Right ventricle myocardium inferior (tissue), 1 donor: ENCODE results near the gene BACH2. TPM values are rescaled to one million over a fixed set of nuclear protein-coding genes. Genes with fewer than 3 reads are reported as not detected.
A peak's percentile ranks its signal among the peaks of the same experiment; 100 is the strongest.
"Not testable (repeated sequence)": the region's sequence is repeated elsewhere in the genome, so short reads cannot be mapped to it uniquely, and the experiment has no call there.

Experiments
- ATAC-seq: fragments of 200-7000 bp; cut with Tn5 transposase; one replicate; pipeline ENCODE4 v1.9.1; 2020; ENCODE audit warnings: mild to moderate bottlenecking, moderate library complexity
- DNase-seq: peaks from one replicate; pipeline ENCODE4 v3.0.0; 2021; ENCODE audit errors: missing footprints
- intact Hi-C: fragments of 100-400 bp; cut with DNase I; formaldehyde crosslinking; loops from one replicate; pipeline ENCODE4 v1.11.0; 2022
- total RNA-seq: library from RNA; stranded (reverse); fragmentation: NEBNext Ultra II Directional; extraction: Animal tissue kit (Norgen Biotek cat#: 25700); gene quantifications from one replicate; pipeline ENCODE4 v1.2.1, GENCODE V29; 2021
- donor health status: DM: no; HTN: yes; CAD: no; lungs with severe emphysema.

Gene BACH2
- total RNA-seq, 1 donor from 2014 or later: 2.2 TPM

DNA sequence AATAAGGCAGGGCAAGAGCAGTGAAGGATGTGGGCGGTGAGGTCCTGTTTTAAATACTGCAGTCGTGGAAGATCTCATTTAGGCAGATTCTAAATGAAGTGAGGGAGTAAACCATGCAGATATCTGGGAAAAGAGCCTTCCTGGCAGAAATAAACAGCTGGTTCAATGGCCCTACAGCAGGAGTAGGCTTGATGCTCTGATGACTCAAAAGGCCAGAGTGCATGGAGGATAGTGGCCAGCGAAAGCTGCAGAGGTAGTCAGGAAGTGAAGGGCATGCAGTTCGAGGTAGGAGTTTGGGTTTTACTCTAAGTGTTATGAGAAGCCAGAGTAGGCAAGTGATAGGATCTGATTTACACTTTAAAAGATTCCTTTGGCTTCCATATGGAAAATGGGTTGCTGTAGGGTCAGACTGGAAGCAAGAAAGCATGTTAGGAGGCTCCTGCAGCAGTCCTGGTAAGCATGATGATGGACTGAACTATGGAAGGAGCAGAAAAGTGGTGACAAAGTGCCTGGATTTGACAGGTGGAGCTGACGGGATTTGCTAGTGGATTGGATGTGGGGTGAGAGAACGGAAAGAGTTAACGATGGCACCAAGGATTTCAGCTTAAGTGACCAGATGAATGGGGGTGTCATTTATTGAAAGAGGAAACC is 252.3 kb downstream of the BACH2 start:
- DNase-seq (no peak), ATAC-seq (no peak)
- intact Hi-C loops: no loop called here

DNA sequence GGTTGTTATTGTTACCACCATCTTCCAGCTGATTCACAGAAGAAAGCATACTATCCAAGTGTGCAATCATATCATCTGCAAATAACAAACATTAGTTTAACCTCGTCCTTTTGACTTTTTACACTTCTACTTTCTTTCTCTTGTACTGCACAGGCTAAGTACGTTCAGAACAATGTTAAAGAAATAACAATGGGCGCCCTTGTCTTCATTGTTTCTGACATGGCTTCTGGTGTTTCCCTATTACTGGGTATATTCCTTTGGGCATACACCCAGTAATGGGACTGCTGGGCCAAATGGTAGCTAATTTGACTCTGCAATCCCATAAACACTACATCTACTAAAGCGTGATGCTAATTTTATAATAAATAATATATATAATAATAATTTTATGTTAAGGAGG is 255.7 kb downstream of the BACH2 start:
- ATAC-seq (no peak), DNase-seq (no peak)
- intact Hi-C loops: no loop called here

- DNase-seq (no peak), ATAC-seq (no peak)
- intact Hi-C loops: no loop called here
These were observed 256.7 kb downstream of the BACH2 start for GRCh38 chr6:90039911-90040310.

DNA sequence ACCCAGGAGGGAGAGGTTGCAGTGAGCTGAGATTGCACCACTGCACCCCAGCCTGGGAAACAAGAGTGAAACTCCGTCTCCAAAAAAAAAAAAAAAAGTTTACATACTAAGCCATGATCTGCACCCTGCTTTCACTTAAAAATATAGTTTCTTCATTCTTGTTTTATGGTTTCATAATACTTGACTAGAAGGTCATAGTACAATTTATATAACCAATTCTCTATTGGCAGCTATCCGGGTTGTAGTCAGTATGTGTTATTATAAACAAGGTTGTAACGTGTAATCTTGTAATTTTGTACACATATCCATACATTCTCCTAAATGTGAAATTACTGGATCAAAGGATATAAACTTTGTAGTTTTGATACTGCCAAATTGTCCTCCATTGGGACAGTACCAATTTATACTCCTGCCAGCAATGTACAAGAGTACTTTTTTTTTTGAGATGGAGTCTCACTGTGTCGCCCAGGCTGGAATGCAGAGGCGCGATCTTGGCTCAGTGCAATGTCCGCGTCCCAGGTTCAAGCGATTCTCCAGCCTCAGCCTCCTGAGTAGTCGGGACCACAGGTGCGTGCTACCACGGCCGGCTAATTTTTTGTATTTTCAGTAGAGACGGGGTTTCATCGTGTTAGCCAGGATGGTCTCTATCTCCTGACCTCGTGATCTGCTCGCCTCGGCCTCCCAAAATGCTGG is 257.5 kb downstream of the BACH2 start:
- intact Hi-C loops: no loop called here
- no peak for ATAC-seq
- peak; percentile 33 for DNase-seq

- ATAC-seq: no peak
- intact Hi-C loops: no loop called here
- no peak for DNase-seq
These were observed 259.7 kb downstream of the BACH2 start for GRCh38 chr6:90036963-90037362.

GRCh38 chr6:90035047-90035723 is 261.5 kb downstream of the BACH2 start:
- ATAC-seq: no peak
- intact Hi-C loops: no loop called here
- DNase-seq: no peak

DNA sequence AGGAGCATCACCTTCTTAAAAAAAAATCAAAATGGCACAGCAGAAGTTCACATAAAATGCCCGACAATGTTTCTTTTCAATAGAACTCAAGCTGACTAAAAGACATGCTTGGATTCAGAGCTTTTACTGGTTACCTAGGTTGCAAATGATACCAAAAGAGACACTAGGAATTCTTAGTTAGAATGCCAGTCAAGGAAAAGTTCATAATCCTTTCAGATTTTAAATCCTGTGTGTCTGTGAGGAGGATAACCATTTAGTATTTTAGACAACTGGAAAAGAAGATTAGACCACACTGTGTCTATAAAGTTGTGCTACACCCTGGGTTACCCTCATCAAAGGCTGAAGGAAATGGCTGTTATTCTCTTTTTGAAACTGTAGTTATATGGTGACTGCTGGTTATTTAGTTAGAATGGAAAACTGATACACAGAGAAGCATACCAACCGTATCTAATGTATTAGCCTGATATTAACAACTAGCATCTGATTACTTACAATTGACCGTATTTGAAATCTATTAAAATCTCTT is 262.8 kb downstream of the BACH2 start:
- DNase-seq: no peak
- no peak for ATAC-seq
- intact Hi-C loops: no loop called here

DNA sequence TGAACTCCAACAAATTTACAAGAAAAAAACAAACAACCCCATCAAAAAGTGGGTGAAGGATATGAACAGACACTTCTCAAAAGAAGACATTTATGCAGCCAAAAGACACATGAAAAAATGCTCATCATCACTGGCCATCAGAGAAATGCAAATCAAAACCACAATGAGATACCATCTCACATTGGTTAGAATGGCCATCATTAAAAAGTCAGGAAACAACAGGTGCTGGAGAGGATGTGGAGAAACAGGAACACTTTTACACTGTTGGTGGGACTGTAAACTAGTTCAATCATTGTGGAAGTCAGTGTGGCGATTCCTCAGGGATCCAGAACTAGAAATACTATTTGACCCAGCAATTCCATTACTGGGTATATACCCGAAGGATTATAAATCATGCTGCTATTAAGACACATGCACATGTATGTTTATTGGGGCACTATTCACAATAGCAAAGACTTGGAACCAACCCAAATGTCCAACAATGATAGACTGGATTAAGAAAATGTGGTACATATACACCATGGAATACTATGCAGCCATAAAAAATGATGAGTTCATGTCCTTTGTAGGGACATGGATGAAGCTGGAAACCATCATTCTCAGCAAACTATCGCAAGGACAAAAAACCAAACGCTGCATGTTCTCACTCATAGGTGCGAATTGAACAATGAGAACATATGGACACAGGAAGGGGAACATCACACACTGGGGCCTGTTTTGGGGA is 264.0 kb downstream of the BACH2 start:
- intact Hi-C loops, DNase-seq, ATAC-seq: not testable (repeated sequence)

DNA sequence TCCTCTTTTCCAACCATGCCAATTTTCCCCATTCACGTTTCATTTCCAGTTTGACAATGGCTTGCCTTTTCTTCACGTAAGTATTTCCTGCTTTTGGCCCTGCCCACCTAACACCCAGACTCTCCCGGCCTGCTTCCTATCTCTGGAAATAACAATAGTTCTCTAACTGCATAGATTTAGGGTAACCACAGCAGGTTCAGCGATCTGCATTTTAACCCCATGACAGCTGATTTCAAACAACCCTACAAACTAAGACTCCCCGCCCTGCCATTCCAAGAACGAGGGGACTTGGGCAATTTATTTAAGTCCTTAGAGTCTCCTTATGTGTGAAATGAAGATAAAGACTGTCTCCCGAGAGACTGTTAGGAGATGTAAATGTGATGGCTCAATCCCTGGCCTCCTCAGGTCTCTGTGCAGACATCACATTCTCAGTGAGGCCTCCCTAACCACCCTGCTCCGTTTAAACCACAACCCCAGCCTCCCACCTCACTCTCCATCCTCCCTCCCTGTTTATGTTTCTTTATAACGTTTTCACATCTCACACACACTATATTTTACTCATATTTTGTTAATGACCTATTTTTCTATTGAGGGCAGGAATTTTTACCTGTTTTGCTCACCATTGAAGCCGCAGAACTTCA is 267.5 kb downstream of the BACH2 start:
- intact Hi-C loops: no loop called here
- no peak for DNase-seq
- ATAC-seq: no peak

- ATAC-seq (no peak), DNase-seq (no peak)
- intact Hi-C loops: no loop called here
These were observed 268.4 kb downstream of the BACH2 start for GRCh38 chr6:90028066-90028778.

- DNase-seq (no peak), ATAC-seq (no peak)
- intact Hi-C loops: no loop called here
These were observed 270.4 kb downstream of the BACH2 start for GRCh38 chr6:90026216-90026615.

DNA sequence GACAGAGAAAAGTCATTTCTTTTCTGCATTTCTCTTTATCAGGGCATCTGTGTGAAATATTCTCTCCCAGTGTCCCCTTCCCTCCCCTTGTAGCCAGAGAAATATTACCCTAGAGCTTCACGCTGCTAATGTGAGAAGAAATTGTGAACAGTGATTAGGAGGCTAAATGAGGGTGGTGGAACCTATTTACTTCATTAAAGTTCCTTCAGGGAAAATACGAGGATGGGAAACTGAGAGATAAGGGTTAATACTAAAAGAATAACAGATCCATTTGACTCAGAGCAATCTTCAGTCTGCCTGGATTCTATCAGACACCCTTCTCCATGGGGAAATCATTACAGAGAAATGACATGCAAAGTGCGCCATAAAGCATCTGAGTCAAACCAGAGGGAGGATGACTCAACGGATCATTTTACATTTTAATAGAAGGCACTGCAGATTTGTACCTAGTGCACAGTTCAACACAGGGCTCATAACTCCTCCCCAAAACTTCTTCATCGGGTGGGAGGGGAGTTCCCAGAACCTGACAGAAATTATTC is 271.1 kb downstream of the BACH2 start:
- intact Hi-C loops: no loop called here
- ATAC-seq (peak; percentile 26), DNase-seq (no peak)

DNA sequence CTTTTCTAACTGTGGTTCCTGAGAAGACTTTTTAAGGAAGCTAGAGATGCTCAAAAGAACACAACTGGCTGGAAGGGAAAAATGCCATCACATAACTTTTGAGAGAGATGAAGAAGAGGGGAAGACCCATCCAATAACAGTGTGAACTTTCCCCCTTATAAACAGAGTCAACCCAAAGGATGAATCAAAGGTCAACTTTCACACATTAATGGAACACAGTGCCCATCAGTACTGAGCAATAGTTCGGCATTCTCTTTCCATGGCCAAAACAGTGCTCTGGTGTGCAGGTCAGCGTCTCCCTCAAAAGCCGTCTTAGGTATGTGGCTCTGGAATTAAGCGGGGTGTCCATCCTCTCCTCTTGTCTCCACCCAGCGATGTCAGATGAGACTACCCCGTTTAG is 272.0 kb downstream of the BACH2 start:
- DNase-seq: no peak
- ATAC-seq: no peak
- intact Hi-C loops: no loop called here

DNA sequence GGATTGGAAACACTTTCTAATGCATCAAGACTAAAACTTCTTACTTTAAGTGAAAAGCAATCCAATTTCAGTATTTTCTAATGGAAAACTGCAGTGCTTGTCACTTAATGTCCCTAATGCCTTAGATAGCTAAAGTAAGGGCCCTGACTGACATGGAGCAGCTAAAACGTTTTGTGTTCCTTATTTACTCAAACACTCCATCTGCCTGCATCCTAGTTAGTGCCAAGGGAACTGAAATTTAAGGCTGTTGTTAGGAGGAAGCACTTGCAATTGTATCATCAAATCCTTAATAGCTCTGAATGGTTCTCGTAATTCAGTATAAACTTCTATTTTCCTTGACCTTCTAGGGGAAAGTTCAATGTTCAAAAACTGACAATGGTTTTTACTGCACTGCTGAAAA is 274.9 kb downstream of the BACH2 start:
- DNase-seq (no peak), ATAC-seq (no peak)
- intact Hi-C loops: no loop called here

DNA sequence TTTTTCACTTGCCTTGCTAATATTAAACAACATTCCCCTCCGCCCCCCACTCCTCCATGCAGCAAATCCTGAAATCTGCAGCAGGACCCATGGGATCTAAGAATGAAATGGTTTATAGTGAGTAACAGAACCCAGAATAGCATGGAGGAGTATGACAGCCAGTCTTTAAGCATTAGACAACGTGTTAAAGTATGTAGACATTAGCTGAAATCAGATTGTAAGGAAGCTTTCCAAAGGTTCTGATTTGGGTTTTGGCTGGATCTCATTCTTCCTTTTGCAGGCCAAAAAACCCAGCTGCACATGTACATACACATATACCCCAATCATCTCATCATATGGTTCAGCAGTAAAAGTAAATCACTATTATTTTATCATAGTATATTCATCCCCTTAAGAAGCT is 275.9 kb downstream of the BACH2 start:
- no peak for ATAC-seq
- intact Hi-C loops: no loop called here

DNA sequence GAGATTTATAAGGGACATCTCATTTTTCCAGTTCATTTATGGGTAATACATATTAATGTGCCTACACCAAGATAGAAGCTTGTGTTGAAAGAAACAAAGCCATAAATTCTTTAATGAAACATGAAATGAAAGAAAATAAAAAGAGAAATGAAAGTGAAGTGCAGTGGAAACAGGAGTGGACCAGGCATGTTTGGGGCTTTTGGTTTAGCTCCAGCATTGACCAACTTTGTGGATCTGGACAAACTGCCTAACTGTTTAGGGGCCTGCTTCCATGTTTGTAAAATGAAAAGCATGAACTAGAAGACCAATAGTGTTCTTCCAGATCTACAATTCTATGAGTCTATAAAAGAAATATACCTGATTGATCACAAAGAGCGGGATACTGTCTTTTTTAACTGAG is 277.4 kb downstream of the BACH2 start:
- DNase-seq: no peak

More for the DNA sequence above, 275.9 kb downstream of the BACH2 start:
- DNase-seq: no peak

DNA sequence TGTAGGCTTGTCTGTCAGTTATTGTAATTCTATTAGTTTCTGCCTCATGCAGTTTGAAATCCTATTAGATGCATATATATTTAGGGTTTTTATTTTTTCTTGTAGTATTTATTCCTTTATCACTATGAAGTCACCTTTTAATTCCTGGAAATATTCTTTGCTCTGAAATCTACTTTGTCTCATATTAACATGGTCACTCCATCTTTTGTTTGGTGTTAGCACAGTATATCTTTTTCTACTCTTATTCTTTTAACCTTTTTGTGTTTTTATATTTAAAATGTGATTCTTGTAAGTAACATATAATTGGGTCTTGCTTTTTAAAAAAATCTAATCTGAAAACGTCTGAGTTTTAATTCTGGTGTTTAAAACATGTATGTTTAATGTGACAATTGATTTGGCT is 280.8 kb downstream of the BACH2 start:
- intact Hi-C loops: no loop called here
- DNase-seq: no peak
- no peak for ATAC-seq

More for the DNA sequence above, 277.4 kb downstream of the BACH2 start:
- intact Hi-C loops: no loop called here
- no peak for ATAC-seq

- DNase-seq (no peak), ATAC-seq (no peak)
- intact Hi-C loops: no loop called here
These were observed 287.6 kb downstream of the BACH2 start for GRCh38 chr6:90008908-90009501.
